HG02678 (cell line): ENCODE measurements around the gene HOXA9.

Experiments used
- ATAC-seq: cut with Tn5 transposase; IDR thresholded peaks from one replicate; pipeline ENCODE4 v1.9.1; 2021; ENCODE audit warnings: mild to moderate bottlenecking, moderate library complexity; ENCODE audit not compliant: unreplicated experiment

HOXA9 gene

DNA sequence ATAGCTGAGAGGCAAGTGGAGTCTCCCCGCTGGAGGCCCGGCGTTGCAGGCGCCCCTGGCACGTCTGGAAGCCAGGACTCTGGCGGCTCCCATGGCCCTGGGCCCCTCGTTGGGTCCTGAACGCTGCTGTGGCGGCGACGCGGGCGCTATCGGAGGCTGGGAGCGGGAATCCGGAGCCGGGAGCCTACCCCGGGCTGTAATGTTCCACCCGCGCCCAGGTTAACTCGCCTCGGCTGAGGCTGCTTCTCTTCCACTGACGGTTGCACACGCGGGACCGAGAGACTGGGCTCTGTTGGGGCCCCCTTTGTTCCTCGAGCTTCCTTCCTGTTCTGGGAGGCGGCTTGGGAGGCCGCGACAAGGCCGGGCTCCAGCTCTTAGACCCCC is 20.6 kb downstream of the HOXA9 start:
- ATAC-seq = no peak

DNA sequence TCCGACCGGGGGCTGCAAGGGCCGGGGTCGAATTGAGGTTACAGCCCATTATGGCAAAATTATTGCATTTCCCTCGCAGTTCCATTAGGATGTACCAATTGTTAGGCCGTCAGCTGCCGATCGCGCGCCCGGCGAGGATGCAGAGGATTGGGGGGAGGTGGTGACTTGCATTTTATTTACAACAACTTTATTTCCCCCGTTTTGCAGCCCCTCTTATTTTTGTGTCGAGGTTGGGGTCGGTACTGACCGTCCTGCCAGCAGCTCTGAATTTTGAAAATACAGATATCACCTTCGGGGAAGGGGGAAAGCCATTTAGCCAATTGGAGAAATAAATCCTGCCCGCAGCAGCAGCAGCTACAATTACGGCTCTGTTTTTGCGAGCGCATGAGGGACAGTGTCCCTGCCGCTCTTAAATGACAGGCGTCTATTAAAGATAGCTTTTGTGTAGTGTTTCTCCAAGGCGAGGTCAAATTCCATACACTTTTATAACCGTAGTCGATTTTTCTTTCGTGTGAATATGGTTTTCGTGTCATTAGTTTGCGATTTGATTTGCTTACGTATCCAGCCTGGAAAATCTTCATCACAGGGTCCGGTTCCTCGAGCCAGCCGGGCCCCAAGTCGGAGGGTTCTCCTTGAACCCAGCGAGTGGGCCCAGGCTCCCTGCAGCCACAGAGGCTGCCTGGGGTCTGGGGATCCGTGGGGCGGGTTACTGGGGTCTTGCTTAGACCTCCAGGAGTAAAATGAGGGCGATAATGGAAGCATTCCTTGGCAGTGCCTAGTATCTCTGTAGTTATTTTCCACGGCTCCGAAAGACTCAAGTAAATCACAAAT is 21.2 kb downstream of the HOXA9 start:
- ATAC-seq = no peak

DNA sequence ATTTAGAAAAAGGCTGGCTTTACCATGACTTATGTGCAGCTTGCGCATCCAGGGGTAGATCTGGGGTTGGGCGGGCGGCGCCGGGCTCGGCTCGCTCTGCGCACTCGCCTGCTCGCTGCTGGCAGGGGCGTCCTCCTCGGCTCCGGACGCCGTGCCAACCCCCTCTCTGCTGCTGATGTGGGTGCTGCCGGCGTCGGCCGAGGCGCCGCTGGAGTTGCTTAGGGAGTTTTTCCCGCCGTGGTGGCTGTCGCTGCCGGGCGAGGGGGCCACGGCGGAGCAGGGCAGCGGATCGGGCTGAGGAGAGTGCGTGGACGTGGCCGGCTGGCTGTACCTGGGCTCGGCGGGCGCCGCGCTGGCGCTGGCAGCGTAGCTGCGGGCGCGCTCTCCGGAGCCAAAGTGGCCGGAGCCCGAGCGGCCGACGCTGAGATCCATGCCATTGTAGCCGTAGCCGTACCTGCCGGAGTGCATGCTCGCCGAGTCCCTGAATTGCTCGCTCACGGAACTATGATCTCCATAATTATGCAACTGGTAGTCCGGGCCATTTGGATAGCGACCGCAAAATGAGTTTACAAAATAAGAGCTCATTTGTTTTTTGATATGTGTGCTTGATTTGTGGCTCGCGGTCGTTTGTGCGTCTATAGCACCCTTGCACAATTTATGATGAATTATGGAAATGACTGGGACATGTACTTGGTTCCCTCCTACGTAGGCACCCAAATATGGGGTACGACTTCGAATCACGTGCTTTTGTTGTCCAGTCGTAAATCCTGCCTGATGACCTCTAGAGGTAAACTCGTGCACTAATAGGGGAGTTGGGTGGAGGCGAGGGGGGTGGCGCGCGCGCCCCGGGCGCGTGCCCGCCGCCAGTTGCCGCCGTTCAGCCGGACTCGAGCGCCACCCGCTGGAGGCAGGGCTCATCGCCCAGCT is 22.1 kb downstream of the HOXA9 start, which contains the start of gene HOXA5:
Gene HOXA5 (minus strand): TSS at position 659 of the 927 bp plus-strand sequence. CDS start 74 bp downstream, at position 585.
- no peak for ATAC-seq

DNA sequence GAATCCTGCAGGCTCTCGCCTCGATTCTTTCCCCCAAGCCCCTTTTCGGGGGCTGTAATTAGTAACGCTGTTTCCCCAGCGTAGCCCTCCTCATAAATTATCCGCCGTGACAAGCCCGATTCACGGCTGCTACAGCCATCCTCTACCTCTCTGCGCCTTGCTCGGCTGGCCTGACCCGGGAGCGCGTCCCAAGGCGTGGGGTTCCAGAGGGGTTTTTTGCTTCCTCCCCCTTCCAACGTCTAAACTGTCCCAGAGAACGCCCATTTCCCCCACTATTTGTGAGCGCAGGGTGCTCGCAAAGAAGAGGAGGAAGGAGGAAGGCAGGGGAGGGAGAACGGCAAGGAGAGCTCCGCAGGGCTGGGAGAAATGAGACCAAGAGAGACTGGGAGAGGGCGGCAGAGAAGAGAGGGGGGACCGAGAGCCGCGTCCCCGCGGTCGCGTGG is 22.7 kb downstream of the HOXA9 start:
- ATAC-seq = no peak

DNA sequence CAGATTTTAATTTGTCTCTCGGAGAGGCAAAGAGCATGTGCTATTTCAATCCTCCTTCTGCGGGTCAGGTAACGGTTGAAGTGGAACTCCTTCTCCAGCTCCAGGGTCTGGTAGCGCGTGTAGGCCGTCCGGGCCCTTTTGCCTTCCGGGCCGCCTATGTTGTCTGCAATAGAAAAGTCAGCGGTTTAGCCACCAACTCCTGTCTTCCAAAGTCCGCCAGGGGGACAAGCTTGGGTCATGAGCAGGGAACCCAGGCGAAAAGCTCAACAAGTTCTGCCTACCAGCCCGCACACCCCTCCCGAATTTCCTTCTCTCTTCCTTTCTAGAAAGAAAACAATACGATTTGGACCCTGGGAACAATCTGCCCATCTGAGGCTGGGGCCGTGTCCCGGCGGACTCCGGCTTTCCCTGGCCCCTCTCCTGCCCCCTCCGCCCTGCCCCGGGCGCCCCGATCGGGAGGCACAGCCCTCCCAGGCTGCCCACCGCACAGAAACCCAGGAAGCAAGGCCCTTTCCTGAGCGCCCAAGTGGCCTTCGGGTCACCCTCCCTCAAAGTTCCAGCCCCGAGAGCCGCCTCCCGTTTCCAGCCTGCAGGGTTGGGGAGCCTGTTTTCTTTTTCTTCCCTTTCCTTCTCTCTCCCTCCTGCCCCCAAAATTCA is 23.3 kb downstream of the HOXA9 start:
- ATAC-seq = no peak

DNA sequence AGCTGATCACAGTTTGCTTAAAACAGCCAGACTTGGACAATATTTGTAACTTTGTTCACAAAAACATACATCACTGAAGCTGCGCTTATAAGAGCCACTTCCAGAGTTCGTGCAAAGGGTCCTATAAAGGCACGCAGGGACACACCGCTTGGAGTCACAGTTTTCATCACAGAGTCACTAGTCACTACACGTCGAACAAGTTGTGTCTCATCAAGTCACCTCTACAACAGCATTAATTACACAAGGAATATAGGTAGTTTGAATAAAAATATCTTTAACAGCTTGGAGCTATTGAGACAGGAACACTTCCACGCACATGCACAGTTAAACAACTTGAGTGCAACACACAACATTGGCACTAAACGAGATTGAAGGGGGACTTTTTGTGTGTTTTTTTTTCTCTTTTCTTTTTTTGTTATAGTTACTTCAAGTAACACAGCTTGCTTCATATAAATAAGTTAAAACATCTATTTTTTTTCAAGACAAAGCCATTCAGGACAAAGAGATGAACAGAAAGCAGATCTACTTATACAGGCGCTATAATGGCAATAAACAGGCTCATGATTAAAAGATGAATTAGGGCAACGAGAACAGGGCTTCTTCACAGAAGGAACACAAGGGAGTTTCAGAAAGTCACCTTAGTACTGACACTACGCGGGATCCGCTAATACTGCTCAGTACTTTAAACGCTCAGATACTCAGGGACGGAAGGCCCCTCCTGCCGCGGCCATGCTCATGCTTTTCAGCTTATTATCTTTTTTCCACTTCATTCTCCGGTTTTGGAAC is 24.0 kb downstream of the HOXA9 start:
- no peak for ATAC-seq

DNA sequence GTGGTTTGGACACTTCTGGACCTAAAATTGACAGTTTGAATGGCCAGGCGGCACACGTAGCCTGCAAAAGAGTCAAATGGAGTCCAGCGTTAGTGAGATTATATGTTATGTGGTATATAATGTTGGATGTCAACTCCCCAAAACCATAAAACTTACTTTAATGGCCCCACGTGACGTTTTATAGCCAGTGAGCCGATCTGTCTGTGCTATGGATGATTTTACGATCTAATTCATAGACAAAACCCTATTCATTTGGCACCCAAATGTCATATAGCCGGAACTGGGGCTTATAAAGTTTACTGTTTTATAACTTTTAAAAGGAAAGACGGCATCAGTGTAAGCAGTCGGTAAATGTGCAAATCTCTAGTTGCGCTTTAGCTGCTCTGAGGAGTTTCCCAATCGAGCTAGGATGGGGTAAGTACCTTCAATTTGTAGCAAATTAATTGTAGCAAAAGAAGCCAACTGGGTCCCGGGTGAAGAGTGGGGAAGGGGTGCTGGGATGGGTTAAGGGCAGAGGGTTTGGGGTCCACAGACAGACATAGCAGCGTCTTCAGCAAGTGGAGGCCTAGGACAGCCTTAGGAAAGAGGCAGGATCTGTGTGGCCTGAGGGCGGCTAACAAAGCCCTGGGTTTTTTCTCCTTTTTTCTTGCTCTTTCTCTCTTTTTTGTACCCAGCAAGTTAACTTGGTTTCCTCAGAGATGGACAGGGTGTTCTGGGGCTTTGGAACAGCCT is 25.0 kb downstream of the HOXA9 start:
- no peak for ATAC-seq

DNA sequence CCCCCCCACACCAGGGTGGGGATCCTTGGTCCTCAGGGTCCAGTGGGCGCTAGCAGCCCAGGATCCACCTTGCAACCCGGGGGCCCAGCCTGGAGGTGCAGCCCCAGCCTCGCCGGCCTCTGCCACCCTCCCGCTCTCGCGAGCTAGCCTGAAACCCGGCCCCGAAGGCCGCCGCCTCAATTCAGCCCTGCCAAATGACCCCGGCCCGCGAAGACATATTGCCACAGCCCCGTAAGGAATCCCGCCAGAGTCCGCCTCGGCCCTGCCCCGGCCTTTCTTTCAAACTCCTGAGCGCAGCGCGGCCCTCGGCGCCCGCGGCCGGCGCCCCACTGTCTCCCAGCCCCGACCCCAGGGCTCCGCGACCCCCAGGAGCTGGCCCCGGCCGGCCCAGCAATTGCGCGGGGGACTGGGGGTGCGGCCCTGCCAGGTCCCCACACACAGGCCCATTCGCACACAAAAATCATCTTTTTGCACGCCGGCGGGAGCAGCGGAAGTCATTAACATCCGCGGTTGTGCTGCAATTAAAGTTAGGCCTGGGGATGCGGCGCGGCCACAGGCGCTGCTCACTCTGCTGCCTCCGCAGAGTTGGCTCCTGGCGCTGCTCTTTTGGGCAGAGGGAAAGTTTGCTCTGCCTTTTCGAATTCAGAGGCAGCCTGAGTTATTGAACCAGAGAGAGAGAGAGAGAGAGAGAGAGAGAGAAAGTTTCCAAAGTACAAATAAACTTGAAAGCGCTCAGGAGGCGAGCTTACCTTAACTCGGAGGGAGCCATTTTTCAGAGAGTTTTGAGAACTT is 25.8 kb downstream of the HOXA9 start:
- no peak for ATAC-seq

DNA sequence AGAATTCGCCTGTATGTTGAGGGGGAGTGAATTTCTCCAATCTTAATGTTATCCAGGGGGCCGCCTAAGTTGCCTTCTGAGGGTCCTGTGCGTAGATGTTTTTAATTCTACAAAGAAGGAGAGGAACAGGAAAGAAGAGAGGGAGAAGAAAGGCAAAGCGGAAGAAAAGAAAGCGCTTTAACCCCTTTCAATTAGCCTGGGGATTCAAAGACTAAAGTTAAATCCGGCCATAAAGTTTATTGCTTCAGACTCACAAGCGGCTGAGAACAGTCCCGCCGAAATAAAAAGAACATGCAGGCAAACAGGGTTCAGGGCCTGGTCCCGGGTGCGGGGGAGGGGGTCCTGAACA is 26.4 kb downstream of the HOXA9 start:
- ATAC-seq = no peak

DNA sequence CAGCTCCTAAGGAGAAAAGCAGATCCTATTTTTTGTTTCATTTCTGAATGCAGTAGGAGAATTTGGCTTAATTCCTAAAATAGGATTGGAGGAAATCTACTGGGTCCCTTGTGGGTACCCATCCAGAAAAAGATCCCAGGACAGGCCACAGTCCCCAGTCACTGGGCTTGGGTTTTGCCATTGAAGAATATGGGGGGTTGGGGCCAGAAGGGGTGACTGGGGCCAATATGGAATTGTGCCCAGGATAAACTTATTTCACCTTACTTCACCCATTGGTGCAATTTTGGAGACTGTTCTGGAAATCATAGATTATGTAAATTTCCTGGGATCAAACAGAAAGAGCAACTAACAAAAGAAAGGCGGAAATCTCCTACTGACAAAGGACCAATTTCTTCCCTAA is 26.9 kb downstream of the HOXA9 start:
- no peak for ATAC-seq

DNA sequence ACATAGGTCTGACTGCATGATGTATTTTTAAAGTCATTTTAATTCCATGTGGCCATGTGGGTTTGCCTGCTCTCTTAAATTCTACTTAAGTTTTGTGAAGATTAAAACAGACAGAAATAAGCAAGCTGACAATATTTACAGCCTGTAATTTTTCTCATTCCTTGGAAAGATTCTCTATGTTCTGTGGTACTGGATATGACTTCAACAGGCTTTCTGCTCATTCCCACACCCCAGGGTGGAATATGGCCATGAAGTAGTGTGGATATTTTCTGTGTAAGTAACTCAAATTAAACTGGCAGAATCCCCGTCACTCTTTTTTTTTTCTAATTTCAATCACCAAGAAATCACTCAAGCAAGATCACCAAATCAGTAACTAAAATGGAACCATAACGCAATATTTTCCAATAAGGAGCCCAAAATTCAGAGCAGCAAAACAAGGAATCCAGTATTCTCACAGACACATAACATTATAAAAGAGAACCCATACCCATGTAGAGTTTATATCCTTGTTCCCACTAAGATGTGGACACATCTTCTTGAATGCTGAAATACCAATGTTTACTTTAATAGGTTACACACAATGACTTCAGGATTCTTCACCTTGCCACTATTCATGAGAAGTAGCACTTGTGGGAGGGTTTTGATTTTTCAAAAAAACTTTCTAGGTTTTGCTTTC is 27.6 kb downstream of the HOXA9 start:
- no peak for ATAC-seq

DNA sequence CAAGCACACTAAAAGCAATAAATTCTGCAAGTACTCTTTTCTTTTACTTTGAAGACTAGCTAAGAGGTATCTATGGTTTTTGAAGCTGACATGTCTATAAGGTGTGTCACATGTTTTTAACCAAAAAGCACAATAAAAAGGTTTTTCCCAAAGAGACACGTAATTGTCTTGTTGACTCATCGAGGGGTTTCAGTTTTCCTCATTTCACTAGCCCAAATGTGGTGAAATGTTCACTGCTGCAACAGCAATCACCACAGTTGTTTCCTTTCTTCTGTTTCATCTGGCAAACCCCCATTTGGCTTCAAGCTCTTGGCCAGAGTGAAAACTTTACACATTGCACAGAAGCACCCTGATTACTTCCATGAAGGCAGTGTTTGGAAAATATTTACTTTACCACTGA is 30.9 kb downstream of the HOXA9 start:
- no peak for ATAC-seq

DNA sequence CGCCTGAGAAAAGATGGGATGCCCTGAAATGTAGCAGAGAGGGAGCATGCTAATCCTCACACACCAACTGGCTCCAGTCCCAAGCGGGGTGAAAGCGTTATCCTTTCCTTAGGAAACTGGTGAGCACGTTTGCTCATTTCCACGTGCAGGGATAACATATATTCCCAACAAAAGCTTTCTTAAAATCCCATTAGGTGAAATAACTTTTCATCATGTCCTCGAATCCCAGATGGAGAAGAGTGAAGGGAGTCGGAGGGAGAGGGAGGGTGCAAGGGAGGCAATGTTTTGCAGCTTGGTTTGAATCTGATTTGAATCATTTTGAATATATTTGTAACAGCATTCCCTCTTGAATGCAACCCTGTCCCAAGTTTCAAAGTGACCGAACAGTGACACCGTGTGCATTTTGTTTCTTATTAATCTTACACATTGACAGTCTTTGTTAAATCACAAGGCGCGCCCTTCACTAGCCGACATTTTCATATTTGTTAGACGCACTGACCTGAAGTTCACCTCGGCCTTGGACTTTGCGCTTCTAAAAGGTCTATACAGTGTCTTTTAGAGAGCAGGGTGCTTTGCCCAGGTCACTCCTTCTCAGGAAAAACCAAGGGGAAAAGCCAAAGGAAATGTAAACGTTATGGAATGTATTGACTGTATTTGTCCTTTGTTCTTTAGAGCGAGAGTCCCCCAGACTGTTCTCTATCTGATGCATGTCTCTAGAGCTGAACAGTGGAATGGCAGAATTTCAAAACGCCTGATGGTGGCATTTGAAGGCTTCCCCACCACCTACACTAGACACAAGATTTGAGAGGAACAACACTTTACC is 31.7 kb downstream of the HOXA9 start:
- ATAC-seq = no peak

DNA sequence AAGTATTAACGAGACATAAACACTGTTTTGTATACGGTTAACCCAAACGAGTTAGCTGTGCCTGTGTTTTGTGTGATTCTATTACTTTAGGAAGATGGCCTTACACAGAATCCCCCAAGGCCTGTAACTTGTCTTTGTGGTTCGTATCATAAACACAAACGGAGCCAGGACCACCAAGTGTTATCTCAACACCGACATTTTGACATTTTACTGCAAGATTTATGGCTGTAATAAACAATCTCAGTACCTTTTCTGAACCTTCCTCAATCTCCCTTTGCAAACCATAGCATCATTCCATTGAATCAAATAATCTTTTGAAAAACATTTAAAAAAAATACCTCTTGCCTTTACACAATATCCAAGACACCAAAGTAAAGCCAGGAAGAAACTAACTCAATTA is 32.4 kb downstream of the HOXA9 start:
- ATAC-seq = no peak

DNA sequence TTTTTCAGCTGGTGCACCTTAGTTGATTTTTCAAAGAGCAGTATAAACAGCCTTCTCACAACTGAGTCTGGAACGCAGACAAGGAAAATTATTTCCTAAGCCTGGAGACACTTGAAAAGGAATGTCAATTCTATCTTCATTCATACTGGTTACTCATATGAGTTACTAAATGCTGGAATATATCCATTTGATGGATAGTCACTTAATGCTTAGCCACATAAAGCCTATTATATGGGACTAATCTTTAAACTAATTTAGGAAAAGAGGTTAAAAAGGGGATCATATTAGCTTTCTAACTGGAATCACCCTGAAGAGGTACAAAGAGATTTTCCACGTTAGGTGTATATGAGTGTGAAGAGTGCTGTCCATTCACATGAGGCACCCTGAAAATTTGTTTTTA is 33.1 kb downstream of the HOXA9 start:
- ATAC-seq = no peak

DNA sequence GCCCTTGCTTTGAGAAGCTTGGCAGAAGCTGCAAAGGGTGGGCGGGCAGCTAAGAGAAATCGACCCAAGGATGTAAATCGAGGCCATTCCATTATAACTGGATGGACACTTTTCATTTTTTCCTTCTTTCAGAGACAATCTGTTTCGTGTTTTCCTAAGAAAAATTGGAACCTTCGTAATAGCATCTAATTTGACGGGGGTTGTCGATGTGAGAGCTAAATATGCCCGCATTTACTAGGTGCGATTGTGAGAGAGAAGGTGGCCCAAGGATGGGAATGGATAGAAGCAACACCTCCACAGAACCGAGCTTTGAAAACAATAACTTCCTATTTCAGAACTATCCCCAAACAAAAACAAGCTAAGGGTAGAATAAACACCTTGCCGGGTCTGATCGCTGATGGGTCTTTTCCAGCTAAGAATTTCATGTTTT is 33.9 kb downstream of the HOXA9 start:
- ATAC-seq = no peak

DNA sequence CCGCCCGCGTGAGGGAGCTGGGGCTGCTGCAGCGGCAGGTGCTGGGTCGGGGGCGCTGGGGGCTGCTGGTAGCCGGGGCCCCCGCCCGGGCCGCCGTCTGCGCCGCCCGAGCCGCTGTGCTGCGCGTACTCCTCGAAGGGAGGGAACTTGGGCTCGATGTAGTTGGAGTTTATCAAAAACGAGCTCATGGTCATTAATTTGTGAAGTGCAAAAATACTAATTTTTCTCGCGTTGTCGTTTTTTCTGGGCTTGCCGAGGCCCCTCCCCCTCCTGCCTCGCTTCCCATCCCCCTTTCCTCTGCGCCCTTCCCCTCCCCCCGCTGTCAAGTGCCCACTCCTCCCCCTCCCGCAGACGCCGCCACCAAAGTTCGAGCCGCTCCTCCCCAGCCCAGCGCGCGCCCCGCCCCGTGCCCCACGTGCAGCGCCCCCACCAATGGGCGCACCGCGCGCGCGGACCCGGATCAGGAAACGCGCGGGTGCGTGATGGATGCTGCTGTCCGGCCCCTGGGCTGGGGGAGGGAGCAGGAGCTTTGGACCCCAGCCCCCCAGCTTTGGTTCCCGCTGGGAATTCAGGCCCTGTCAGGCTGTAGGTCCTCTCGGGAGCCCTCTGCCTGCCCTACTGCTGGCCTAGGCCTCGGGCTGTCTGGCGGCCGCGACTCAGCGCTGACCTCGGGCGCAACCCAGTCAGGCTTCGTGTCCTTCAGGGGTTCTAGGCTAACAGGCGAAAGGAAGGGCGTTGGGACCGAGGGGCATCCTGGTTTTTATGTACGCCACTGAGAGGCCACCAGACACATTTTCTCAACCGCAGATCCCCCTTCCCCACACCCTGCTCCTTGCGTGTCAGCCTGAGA is 34.6 kb downstream of the HOXA9 start, which contains the start of gene HOXA4:
Gene HOXA4 (minus strand): TSS at position 218 of the 850 bp plus-strand sequence. CDS start 24 bp downstream, at position 194.
- ATAC-seq = peak; percentile 47
